AG08395 (cell line): ENCODE results near the gene MAML1.
"Not testable (repeated sequence)": the region's sequence is repeated elsewhere in the genome, so short reads cannot be mapped to it uniquely, and the experiment has no call there.

ENCODE experiments used
- DNase-seq: peaks from one replicate; pipeline ENCODE4 v3.0.0; 2012; ENCODE audit warnings: mixed read lengths, low spot score

Gene MAML1

DNA sequence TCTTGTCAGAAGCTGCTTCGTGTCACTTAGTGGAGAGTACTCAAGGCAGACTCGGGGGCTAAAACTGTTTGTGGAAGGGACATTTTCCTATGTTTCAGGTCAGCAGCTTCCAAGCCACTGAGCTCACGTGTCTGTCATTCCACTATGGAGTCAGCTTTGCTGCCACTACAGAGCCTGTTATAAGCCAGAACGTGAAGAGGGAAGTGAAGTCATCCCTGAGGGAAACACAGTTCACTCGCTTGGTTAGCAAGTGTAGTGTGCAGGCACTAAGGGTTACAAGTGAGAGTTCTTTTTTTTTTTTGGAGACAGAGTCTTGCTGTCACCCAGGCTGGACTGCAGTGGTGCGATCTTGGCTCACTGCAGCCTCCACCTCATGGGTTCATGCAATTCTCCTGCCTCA is 36.6 kb downstream of the MAML1 start:
- DNase-seq, result no peak

DNA sequence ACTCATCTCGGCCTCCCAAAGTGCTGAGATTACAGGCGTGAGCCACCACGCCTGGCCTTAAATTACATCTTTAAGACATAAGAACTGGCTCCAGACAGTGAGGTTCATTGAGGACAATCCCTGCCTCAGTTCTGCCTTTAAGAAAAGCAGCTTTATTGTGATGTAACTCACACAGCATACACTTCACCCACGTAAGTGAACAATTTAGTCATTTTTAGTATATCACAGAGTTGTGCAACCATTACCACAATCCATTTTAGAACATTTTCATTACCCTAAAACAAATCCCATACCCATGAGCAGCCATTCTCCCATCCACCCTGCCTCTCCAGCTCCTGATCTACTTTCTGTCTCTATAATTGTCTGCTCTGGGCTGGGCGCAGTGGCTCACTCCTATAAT is 37.2 kb downstream of the MAML1 start:
- no peak for DNase-seq

DNA sequence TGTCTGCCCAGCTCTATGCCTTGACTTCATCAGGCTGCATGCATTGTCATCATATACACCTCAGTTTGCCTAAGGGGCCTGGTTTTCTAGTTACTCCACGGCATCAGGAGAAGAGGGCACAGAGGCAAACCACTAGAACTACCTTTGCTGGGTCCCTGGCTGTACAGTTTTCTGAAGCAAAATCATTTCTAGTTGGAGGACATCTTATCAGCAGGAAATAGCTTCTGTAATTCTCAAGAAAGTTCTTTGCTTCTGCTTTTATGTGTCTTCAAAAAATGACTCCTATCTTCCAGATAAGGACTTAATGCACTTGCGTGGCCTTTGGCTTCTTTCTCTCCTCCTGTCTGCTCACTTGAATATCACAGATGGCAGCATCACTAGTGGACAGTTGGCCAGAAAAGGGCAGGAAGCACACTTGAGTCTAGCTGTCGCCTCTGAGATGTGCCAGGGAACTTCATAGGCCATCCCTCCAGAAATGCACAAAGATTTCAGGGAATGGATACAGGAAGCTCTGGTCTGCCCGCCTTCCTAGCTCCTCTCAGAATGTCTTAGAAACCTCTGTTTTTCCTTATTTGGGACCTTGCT is 38.8 kb downstream of the MAML1 start:
- no peak for DNase-seq

- DNase-seq, result no peak
These were observed 39.7 kb downstream of the MAML1 start for GRCh38 chr5:179772351-179772750.

GRCh38 chr5:179773686-179774040 is 41.0 kb downstream of the MAML1 start:
- DNase-seq, result no peak

- DNase-seq, result no peak
These were observed 41.8 kb downstream of the MAML1 start for GRCh38 chr5:179774442-179774841.

DNA sequence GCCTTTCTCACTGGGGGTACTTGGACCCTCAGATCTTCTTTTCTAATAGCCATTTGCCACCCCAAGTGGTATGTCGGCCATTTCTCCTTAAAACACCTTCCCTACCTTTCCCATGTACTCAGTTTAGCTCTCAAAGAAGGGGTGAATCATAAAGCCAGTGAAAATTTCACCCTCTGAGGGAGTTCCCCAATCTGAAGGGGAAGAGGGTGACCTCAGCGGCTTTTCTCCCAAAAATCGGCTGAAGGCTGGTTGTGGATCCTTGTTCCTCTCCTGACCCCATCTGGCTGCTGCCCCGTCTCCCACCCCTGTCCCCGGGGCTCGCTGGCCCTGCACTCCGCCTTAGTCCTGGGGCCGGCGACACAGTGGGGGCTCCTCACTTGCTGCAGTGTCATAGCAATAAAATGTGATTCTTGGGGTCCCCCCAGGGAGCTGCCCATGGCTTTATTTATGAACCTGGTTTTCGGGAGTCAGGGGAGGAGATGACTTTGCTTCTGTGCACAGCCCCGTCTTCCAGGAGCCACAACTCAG is 43.9 kb downstream of the MAML1 start:
- no peak for DNase-seq

DNA sequence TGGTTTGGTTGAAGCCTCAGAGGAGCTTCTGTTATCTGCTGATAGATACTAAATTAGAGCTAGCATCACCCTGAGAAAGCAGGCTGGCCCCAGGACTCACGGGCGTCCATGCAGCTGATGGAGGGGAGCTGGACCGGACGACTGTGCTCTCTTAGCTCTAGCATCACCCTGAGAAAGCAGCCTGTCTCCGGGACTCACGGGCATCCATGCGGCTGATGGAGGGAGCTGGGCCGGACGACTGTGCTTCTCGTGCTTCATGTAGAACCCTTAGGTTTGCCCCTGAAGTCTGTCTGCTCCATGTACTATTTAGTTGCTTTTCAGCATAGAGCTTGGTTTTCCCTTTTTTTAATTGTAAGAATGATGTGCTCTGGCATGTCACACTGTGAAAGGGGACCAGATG is 44.8 kb downstream of the MAML1 start:
- DNase-seq, result no peak

- DNase-seq, result no peak
These were observed 45.3 kb downstream of the MAML1 start for GRCh38 chr5:179777909-179778308.

GRCh38 chr5:179778591-179778990 is 46.0 kb downstream of the MAML1 start:
- no peak for DNase-seq

DNA sequence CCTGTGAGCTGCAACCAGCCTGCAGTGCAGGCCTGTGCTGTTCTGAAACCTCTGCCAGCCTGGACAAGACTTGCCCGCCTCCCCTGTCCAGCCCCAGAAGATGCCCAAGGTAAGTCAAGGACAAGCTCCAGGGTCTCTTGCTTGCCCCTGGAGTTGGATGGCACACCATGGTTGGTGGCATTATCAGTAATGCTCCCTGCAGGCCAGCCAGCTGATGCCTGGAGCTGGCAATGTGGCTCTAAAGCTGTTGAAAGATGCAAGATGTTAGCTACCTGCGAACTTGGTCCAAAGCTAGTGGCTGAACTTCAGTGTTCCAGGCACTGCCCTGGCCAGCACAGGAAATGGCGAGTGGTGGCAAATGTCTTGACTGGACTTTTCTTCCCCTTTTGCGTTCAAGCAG is 47.2 kb downstream of the MAML1 start:
- DNase-seq, result no peak

- no peak for DNase-seq
These were observed 47.7 kb downstream of the MAML1 start for GRCh38 chr5:179780362-179780761.

DNA sequence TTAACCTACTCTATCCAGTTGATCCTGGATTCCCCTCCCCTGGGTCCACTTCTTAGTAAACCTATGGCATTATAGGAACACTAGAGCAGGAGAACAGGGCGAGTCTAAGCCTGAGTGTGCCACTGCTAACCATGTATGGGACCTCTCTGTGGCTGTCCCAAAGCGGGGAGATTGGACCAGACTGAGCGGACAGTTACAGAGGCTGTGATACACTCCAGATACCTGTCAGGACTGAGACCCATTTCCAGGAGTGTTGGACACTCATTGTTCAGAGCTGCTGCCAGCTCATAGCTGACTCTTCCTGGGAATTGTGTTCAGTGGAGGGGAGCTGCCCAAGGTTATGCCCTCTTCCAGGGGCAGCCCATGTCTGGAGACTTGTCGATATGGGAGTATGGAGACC is 49.2 kb downstream of the MAML1 start:
- no peak for DNase-seq

GRCh38 chr5:179783128-179783527 is 50.5 kb downstream of the MAML1 start:
- DNase-seq, result no peak

DNA sequence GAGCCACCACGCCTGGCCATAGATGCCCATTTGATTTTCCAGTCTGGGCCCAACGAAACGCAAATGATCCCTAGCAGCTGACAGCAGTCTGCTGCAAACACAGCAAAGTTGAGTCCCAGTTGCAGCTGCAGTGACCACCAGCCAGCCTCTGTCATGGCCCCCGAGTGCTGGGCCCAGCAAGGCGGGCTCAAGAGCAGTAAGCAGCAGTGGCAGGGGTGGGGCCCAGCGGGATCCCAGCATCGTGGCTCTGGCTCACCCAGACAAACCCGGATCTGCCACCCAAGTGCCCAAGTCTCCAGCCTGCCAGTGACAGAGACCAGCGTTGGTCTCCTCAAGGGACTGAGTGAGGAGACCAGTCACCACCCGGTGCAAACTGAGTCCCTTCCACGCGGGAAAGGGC is 54.2 kb downstream of the MAML1 start:
- DNase-seq, result no peak

DNA sequence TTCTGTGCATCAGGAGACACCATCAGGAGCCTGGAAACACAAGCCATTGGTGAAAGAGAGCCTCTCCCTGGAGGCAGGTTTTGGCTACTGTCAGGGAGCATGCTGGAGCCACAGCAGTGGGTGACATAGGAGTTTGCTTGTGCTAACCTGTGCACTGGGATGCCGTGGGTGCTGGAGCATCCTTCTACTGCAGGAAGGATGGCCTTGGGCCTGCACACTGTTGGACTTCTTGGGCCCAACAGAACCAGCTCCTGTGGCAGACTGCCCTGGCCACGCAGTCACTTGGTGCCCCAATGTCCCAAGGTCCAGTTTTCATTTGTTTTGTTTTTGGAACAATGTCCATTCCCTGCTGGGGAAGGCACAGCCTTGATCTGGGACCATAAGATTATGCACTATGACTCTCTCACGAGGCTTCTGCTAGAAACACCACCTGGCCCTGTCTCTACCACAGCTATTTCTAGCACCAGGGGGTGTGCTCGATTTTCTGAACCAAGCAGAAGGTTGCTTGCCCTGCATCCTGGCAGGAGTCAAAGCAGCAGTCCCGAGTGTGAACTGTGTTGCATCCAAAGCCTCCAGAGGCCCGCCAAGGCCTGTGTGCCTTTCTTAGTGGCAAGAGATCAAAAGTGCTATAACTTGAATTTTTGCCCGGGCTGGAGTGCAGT is 55.7 kb downstream of the MAML1 start:
- no peak for DNase-seq

DNA sequence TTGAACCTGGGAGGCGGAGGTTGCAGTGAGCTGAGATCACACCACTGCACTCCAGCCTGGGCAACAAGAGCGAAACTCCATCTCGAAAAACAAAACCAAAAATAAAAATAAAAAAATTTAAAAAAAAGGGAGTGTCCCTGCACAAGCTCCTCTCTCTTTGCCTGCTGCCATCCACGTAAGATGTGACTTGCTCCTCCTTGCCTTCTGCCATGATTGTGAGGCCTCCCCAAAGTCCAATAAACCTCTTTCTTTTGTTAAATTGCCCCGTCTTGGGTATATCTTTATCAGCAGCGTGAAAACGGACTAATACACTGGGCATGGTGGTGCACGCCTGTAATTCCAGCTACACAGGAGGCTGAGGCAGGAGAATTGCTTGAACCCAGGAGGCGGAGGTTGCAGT is 56.7 kb downstream of the MAML1 start:
- not testable (repeated sequence) for DNase-seq

- DNase-seq, result no peak
These were observed 59.4 kb downstream of the MAML1 start for GRCh38 chr5:179791881-179792611.

- DNase-seq, result no peak
These were observed 60.2 kb downstream of the MAML1 start for GRCh38 chr5:179792612-179793467.

- peak; percentile 83 for DNase-seq
These were observed 61.0 kb downstream of the MAML1 start, which contains the start of gene LTC4S for GRCh38 chr5:179793468-179794139. LTC4S (plus strand) TSS chr5:179793986; CDS start chr5:179794081, 95 bp downstream.

GRCh38 chr5:179794171-179794570 is 61.5 kb downstream of the MAML1 start:
- DNase-seq, result no peak

GRCh38 chr5:179794575-179794974 is 62.0 kb downstream of the MAML1 start:
- no peak for DNase-seq
